GM12864 (cell line): Measurements from ENCODE around the gene ZNF70.

Experiments used
- DNase-seq: peaks from one replicate; pipeline ENCODE4 v3.0.0-alpha.2; 2011; ENCODE audit warnings: low read depth
- H3K4me3 ChIP-seq: 2 replicates; pipeline ENCODE4 v1.5.1; 2011; ENCODE audit warnings: mild to moderate bottlenecking, low read depth, low read length, control low read depth
- TF ChIP-seq, protein P1 (sequence below): IDR thresholded peaks from 2 replicates; pipeline ENCODE4 v1.5.1; 2011; ENCODE audit warnings: low read depth, mild to moderate bottlenecking, moderate library complexity, low read length, control low read depth, inconsistent platforms; ENCODE audit errors: missing control alignments

Gene ZNF70

GRCh38 chr22:23752750-23753149, 1.8 kb upstream of the ZNF70 start:
- peak overlapping the region; percentile 33 for H3K4me3 ChIP-seq
- DNase-seq: no peak
- TF ChIP-seq, protein P1, sequence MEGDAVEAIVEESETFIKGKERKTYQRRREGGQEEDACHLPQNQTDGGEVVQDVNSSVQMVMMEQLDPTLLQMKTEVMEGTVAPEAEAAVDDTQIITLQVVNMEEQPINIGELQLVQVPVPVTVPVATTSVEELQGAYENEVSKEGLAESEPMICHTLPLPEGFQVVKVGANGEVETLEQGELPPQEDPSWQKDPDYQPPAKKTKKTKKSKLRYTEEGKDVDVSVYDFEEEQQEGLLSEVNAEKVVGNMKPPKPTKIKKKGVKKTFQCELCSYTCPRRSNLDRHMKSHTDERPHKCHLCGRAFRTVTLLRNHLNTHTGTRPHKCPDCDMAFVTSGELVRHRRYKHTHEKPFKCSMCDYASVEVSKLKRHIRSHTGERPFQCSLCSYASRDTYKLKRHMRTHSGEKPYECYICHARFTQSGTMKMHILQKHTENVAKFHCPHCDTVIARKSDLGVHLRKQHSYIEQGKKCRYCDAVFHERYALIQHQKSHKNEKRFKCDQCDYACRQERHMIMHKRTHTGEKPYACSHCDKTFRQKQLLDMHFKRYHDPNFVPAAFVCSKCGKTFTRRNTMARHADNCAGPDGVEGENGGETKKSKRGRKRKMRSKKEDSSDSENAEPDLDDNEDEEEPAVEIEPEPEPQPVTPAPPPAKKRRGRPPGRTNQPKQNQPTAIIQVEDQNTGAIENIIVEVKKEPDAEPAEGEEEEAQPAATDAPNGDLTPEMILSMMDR: no peak

DNA sequence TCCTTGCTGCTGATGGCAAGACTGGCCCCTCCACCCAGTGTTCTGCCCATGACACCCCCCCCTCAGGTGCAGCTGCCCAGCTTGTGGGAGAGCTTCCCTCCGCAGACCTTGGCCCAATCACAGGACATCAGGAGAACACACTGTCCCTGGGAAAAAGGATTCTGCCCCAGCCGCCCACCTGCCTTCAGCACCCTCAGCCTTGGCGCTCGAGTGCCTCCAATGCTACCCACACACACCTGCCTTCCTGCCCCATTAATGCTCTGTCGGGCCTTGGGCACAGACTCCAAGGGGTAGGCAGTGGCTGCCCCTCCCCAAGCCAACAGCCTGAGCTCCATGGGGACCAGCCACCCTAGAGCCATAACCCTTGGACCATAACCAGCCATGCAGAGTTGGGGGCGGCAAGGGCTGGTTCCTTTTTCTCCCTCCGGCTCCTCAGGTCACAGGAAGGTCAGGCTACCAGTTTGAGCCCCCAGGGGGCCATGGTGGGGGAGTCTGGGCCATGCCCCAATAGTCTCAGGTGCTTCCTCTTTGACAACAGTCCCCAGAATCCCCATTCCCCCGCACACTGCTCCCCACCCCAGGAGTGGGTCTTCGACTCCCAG, 1.3 kb upstream of the ZNF70 start:
- DNase-seq: peak; percentile 43
- TF ChIP-seq, protein P1: no peak
- H3K4me3 ChIP-seq: peak overlapping the region; percentile 62

DNA sequence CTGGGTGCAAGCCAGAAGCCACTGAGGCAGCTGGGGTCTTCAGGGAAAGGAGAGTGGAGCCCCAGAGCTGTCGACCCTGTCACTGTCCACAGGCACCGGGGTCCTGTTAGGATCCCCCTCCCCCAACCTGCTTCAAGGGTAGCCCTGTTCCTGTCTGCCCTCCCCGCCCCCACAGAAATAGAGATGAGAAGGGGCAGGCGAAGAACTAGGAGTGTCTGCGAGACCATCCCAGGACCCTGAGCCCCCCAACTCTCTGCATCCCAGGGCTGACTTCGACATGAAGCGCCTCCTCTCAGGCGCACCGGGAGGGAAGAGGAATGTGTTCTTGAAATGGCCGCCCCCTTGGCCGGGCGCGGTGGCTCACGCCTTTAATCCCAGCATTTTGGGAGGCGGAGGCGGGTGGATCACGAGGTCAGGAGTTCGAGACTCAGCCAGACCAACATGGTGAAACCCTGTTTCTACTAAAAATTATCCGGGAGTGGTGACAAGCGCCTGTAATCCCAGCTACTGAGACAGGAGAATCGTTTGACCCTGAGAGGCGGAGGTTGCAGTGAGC, 607 bp upstream of the ZNF70 start:
- peak overlapping the region; percentile 62 for H3K4me3 ChIP-seq
- no peak for DNase-seq
- TF ChIP-seq, protein P1: no peak

DNA sequence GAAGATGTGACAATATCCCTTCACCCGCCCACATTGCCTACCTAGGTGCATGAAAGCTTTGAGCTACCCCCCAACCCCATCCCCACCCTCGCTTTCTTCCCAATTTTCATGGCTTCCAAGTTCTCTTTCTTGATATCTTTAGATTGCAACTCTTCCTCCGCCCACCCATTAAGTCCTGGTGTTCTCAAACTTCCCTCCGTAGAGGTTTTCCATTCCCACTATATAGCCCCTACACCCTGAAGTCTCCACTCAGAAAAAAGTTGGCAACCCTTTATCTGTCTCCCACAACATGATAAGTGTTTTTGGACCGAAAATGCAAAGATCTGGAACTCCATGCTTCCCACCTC, 572 bp downstream of the ZNF70 start:
- DNase-seq: no peak
- TF ChIP-seq, protein P1: no peak
- peak overlapping the region; percentile 62 for H3K4me3 ChIP-seq

- DNase-seq: no peak
- TF ChIP-seq, protein P1: no peak
- H3K4me3 ChIP-seq: peak overlapping the region; percentile 62; the same call in 1 of the 2 replicates
Measured at GRCh38 chr22:23749841-23750301, 1.0 kb downstream of the ZNF70 start.

DNA sequence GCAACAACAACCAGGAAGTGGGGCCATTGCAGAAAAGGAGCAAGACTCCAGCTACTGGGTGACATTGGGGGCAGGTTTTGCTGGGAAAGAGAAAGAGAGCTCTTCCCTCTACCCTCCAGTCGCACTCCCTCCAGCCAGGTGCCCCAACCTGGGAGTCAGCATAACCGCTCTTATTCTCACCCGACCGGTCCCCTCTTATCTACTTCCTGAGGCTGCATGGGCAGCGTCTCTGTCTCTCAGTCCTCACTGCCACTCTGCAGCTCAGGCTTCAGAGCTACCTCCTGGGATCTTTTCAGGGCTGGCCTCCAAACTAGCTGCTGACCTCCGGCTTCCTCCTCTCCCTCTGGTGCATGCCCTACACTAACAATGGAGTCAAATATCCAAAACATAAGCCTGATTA, 5.1 kb downstream of the ZNF70 start:
- DNase-seq: no peak
- TF ChIP-seq, protein P1: no peak

DNA sequence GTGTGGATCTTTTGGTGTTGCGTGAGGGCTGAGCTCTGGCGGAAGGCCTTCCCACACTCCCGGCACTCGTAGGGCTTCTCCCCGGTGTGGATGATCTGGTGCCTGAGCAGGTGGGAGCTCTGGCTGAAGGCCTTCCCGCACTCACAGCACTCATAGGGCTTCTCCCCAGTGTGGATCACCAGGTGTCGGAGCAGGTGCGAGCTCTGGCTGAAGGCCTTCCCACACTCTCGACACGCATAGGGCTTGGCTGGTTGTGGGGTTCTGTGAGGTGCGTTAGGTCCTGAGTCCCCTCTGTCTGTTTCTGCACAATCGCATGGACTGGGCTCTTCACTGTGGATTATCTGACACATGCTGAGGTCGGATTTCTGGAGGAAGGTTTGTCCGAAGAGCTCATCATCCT, 6.4 kb downstream of the ZNF70 start:
- TF ChIP-seq, protein P1: no peak
- DNase-seq: no peak
- H3K4me3 ChIP-seq: no peak overlapping the region

More for the DNA sequence above, 5.1 kb downstream of the ZNF70 start:
- no peak overlapping the region for H3K4me3 ChIP-seq
